HCT116 (cell line): ENCODE measurements around the gene GMEB1. TPM values are rescaled to one million over a fixed set of nuclear protein-coding genes. Genes with fewer than 3 reads are reported as not detected.

Source experiments
- ATAC-seq: fragments of 200-7000 bp; cut with Tn5 transposase; 2 replicates; pipeline ENCODE4 v1.9.1; 2020; ENCODE audit warnings: mild to moderate bottlenecking, moderate library complexity
- BruUV-seq: library from RNA; stranded (reverse); fragments of 400-500 nt; replicated peaks from 2 replicates; lab custom pipeline; 2021; lab: Mats Ljungman, UMichigan
- CTCF ChIA-PET: fragments of 300-600 bp; sonication (Branson Sonifier 250); formaldehyde crosslinking; loops from one replicate; lab custom pipeline; 2021; ENCODE audit warnings: antibody characterized with exemption; lab: Charles Lee
- POLR2A ChIA-PET: fragments of 300-600, 350-600 bp; sonication (Branson Sonifier 250); formaldehyde crosslinking; loops from one replicate; lab custom pipeline; 2021; ENCODE audit warnings: antibody characterized with exemption; lab: Charles Lee
- RAD21 ChIA-PET, 2 experiments: fragments of 300-600 bp; sonication (Branson Sonifier 250); formaldehyde crosslinking; loops; one replicate each; lab custom pipeline; 2023; ENCODE audit warnings: low total read pairs in 2 of 2; ENCODE audit not compliant: uncharacterized antibody in 2 of 2, unreplicated experiment in 2 of 2, low non-redundant PET in 1 of 2; lab: Charles Lee
- DNase-seq: peaks from one replicate; pipeline ENCODE4 v3.0.0-alpha.2; 2010; ENCODE audit warnings: low read depth, low spot score
- H2AFZ ChIP-seq: fragments of 200-600 bp; shearing (Covaris generic), sonication (generic); 2 replicates; pipeline ENCODE4 v1.6.1; 2017; ENCODE audit warnings: low read depth, mixed run types, mixed read lengths, antibody characterized with exemption, low read length; ENCODE audit not compliant: poor library complexity, severe bottlenecking
- H3K27ac ChIP-seq: 2 replicates; pipeline ENCODE4 v1.5.1; 2012; ENCODE audit warnings: low read depth, low read length
- H3K27me3 ChIP-seq: fragments of 200-600 bp; sonication (generic); 2 replicates; pipeline ENCODE4 v1.6.1; 2016; ENCODE audit warnings: mixed run types, low read length, mixed read lengths; ENCODE audit not compliant: insufficient read depth
- H3K36me3 ChIP-seq, 2 experiments: fragments of 200-500 bp in 1 of 2; fragments of 200-600 bp in 1 of 2; sonication (Bioruptor generic) in 1 of 2; sonication (generic) in 1 of 2; 2 replicates each; pipeline versions ENCODE4 v1.5.1 to v1.6.1; 2014 to 2016; ENCODE audit warnings: low read length in 2 of 2, inconsistent platforms in 1 of 2, mixed read lengths in 1 of 2, mixed run types in 1 of 2; ENCODE audit not compliant: insufficient read depth in 2 of 2, control insufficient read depth in 1 of 2
- H3K4me1 ChIP-seq, 2 experiments: fragments of 200-600 bp in 1 of 2; sonication (generic) in 1 of 2; 2 replicates each; pipeline versions ENCODE4 v1.5.1 to v1.6.1; 2012 to 2017; ENCODE audit warnings: low read length in 2 of 2, inconsistent platforms in 1 of 2, mild to moderate bottlenecking in 1 of 2, mixed read lengths in 1 of 2, mixed run types in 1 of 2, moderate library complexity in 1 of 2; ENCODE audit not compliant: insufficient read depth in 2 of 2, control insufficient read depth in 1 of 2
- H3K4me2 ChIP-seq: fragments of 200-600 bp; sonication (generic); 2 replicates; pipeline ENCODE4 v1.6.1; 2017; ENCODE audit warnings: mixed run types, low read length, mixed read lengths
- H3K4me3 ChIP-seq, 2 experiments: fragments of 200-600 bp in 1 of 2; sonication (generic) in 1 of 2; replicated peaks in 1 of 2; 2 replicates each; pipeline ENCODE4 v1.5.1; 2011 to 2016; ENCODE audit warnings: low read length in 2 of 2, control low read depth in 1 of 2, low read depth in 1 of 2, mild to moderate bottlenecking in 1 of 2, mixed read lengths in 1 of 2, mixed run types in 1 of 2
- H3K79me2 ChIP-seq: fragments of 200-600 bp; sonication (generic); 2 replicates; pipeline ENCODE4 v1.6.1; 2017; ENCODE audit warnings: mild to moderate bottlenecking, mixed run types, low read length, moderate library complexity, mixed read lengths; ENCODE audit not compliant: insufficient read depth
- H3K9ac ChIP-seq: fragments of 200-600 bp; sonication (generic); 2 replicates; pipeline ENCODE4 v1.6.1; 2016; ENCODE audit warnings: low read length, mixed read lengths
- H3K9me2 ChIP-seq: fragments of 200-600 bp; sonication (generic), shearing (Covaris generic); 2 replicates; pipeline ENCODE4 v1.6.1; 2017; ENCODE audit warnings: mixed run types, mild to moderate bottlenecking, moderate library complexity; ENCODE audit not compliant: insufficient read depth
- H3K9me3 ChIP-seq, 2 experiments: fragments of 200-500 bp in 1 of 2; fragments of 200-600 bp in 1 of 2; sonication (Bioruptor generic) in 1 of 2; sonication (generic) in 1 of 2; 2 replicates each; pipeline ENCODE4 v1.6.1; 2014 to 2017; ENCODE audit warnings: low read length in 2 of 2, mixed read lengths in 2 of 2, inconsistent platforms in 1 of 2, low read depth in 1 of 2, mild to moderate bottlenecking in 1 of 2, mixed run types in 1 of 2, moderate library complexity in 1 of 2; ENCODE audit not compliant: control insufficient read depth in 1 of 2, insufficient read depth in 1 of 2
- H4K20me1 ChIP-seq: fragments of 200-600 bp; sonication (generic), shearing (Covaris generic); 2 replicates; pipeline ENCODE4 v1.6.1; 2017; ENCODE audit warnings: mixed run types, mild to moderate bottlenecking, moderate library complexity; ENCODE audit not compliant: insufficient read depth
- CEBPB ChIP-seq: IDR thresholded peaks from 2 replicates; pipeline ENCODE4 v1.6.1; 2012; ENCODE audit warnings: low read depth
- ELF1 ChIP-seq: IDR thresholded peaks from 2 replicates; pipeline ENCODE4 v1.6.1; 2012; ENCODE audit warnings: low read depth, borderline replicate concordance
- EZH2phosphoT487 ChIP-seq: fragments of 200-600 bp; IDR thresholded peaks from 2 replicates; pipeline ENCODE4 v1.6.1; 2018; ENCODE audit warnings: antibody characterized with exemption, borderline replicate concordance
- JUND ChIP-seq: IDR thresholded peaks from 2 replicates; pipeline ENCODE4 v1.6.1; 2012
- REST ChIP-seq: IDR thresholded peaks from 2 replicates; pipeline ENCODE4 v1.6.1; 2012; ENCODE audit warnings: low read depth
- SP1 ChIP-seq: IDR thresholded peaks from 2 replicates; pipeline ENCODE4 v1.6.1; 2012; ENCODE audit warnings: low read depth
- YY1 ChIP-seq: IDR thresholded peaks from 2 replicates; pipeline ENCODE4 v1.6.1; 2011; ENCODE audit warnings: low read length, low read depth, moderate library complexity, mild to moderate bottlenecking; ENCODE audit not compliant: insufficient replicate concordance; ENCODE audit errors: extremely low read depth
- intact Hi-C: fragments of 100-400 bp; cut with micrococcal nuclease; formaldehyde crosslinking; loops from 2 replicates; pipeline ENCODE4 v1.10.0; 2022
- total RNA-seq: library from RNA; stranded (reverse); gene quantifications from one replicate; pipeline ENCODE4 v1.2.1, GENCODE V29; 2021; ENCODE audit not compliant: unreplicated experiment
- TF ChIP-seq, protein P1 (sequence below), 3 experiments: fragments of 200-600 bp in 1 of 3; sonication (generic) in 1 of 3; IDR thresholded peaks in 2 of 3; conservative IDR thresholded peaks in 1 of 3; 2 replicates each; pipeline ENCODE4 v1.5.1; 2012 to 2017; ENCODE audit warnings: low read depth in 2 of 3, low read length in 2 of 3, antibody characterized with exemption in 1 of 3, borderline replicate concordance in 1 of 3, control low read depth in 1 of 3, mild to moderate bottlenecking in 1 of 3, mixed read lengths in 1 of 3, mixed run types in 1 of 3, moderate library complexity in 1 of 3; ENCODE audit not compliant: insufficient read depth in 1 of 3
- TF ChIP-seq, protein P2 (sequence below): IDR thresholded peaks from 2 replicates; pipeline ENCODE4 v1.6.1; 2011; ENCODE audit warnings: mild to moderate bottlenecking, low read length, moderate library complexity; ENCODE audit not compliant: insufficient replicate concordance; ENCODE audit errors: extremely low read depth

The GMEB1 gene
- total RNA-seq, 1 experiment from 2014 or later, result 19.8 TPM

DNA sequence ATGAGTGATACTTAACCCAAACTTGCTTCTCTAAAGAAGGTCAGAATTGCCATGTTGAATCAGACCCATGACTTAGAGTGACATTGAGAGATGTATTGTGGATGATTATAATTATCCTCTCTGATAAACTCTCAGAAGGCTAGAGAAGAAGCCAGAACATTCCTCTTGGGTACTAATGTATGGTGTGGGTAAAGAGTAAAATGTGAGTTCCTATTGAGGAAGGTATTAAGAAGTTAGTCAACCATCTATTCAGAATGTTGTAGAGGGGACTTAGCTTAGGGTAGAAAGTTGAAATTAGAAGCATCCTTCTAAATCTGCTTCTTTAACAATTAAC lies 7.3 kb downstream of the GMEB1 start:
- Histone ChIP-seq H3K27ac (no peak overlapping the region), H3K36me3 (no peaks in the 10 kb centered on the region), H3K9me3 (no peaks in the 10 kb centered on the region), H3K4me2 (no peak overlapping the region), H4K20me1 (no peaks in the 10 kb centered on the region), H3K9ac (no peak overlapping the region), H3K4me3 (no peak overlapping the region), H3K79me2 (peaks cover 19% of the 10 kb centered on the region), H2AFZ (no peak overlapping the region), H3K9me2 (no peaks in the 10 kb centered on the region), H3K4me1 (0 out of 4 replicates have a peak, but pooled peaks cover 0 to 3% of the 10 kb centered on the region in 2 experiments), H3K27me3 (no peaks in the 10 kb centered on the region)
- ChIA-PET RAD21 (no interaction called here), POLR2A (no interaction called here), CTCF (no interaction called here)
- TF ChIP-seq ELF1 (no peak), REST (no peak), JUND (no peak), YY1 (no peak), EZH2phosphoT487 (no peak)
- intact Hi-C loops, result no loop called here
- ATAC-seq (no peak), DNase-seq (no peak)
- no TSS peak for BruUV-seq

GRCh38 chr1:28680151-28680550 lies 11.6 kb downstream of the GMEB1 start:
- Histone ChIP-seq H3K36me3 (0 out of 4 replicates have a peak, but pooled peaks cover 0 to 3% of the 10 kb centered on the region in 2 experiments), H3K4me2 (no peak overlapping the region), H3K9me2 (no peaks in the 10 kb centered on the region), H3K79me2 (peaks cover 12% of the 10 kb centered on the region), H2AFZ (no peak overlapping the region), H4K20me1 (no peaks in the 10 kb centered on the region), H3K4me1 (0 out of 4 replicates have a peak, but pooled peaks cover 0 to 3% of the 10 kb centered on the region in 2 experiments), H3K4me3 (no peak overlapping the region), H3K9ac (no peak overlapping the region), H3K27me3 (no peaks in the 10 kb centered on the region), H3K27ac (no peak overlapping the region), H3K9me3 (no peaks in the 10 kb centered on the region)
- ChIA-PET RAD21 (no interaction called here), CTCF (no interaction called here), POLR2A (no interaction called here)
- intact Hi-C loops, result no loop called here
- TF ChIP-seq ELF1 (no peak), JUND (no peak), SP1 (no peak), CEBPB (no peak)
- TF ChIP-seq, protein P1, sequence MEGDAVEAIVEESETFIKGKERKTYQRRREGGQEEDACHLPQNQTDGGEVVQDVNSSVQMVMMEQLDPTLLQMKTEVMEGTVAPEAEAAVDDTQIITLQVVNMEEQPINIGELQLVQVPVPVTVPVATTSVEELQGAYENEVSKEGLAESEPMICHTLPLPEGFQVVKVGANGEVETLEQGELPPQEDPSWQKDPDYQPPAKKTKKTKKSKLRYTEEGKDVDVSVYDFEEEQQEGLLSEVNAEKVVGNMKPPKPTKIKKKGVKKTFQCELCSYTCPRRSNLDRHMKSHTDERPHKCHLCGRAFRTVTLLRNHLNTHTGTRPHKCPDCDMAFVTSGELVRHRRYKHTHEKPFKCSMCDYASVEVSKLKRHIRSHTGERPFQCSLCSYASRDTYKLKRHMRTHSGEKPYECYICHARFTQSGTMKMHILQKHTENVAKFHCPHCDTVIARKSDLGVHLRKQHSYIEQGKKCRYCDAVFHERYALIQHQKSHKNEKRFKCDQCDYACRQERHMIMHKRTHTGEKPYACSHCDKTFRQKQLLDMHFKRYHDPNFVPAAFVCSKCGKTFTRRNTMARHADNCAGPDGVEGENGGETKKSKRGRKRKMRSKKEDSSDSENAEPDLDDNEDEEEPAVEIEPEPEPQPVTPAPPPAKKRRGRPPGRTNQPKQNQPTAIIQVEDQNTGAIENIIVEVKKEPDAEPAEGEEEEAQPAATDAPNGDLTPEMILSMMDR (IDR thresholded peaks at IDR 0.05 in 2 of 3, conservative IDR thresholded peaks at IDR 0.05 in 1 of 3; ENCODE audit: borderline replicate concordance in 1 of 3, insufficient read depth in 1 of 3, low read depth in 2 of 3, low read length in 2 of 3), result no peak
- TF ChIP-seq, protein P2, sequence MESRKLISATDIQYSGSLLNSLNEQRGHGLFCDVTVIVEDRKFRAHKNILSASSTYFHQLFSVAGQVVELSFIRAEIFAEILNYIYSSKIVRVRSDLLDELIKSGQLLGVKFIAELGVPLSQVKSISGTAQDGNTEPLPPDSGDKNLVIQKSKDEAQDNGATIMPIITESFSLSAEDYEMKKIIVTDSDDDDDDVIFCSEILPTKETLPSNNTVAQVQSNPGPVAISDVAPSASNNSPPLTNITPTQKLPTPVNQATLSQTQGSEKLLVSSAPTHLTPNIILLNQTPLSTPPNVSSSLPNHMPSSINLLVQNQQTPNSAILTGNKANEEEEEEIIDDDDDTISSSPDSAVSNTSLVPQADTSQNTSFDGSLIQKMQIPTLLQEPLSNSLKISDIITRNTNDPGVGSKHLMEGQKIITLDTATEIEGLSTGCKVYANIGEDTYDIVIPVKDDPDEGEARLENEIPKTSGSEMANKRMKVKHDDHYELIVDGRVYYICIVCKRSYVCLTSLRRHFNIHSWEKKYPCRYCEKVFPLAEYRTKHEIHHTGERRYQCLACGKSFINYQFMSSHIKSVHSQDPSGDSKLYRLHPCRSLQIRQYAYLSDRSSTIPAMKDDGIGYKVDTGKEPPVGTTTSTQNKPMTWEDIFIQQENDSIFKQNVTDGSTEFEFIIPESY, result no peak
- no TSS peak for BruUV-seq
- no peak for ATAC-seq
- DNase-seq, result no peak
